ENCODE results near the gene SKA1.
"Not testable (repeated sequence)": the region's sequence is repeated elsewhere in the genome, so short reads cannot be mapped to it uniquely, and the experiment has no call there.

DNA sequence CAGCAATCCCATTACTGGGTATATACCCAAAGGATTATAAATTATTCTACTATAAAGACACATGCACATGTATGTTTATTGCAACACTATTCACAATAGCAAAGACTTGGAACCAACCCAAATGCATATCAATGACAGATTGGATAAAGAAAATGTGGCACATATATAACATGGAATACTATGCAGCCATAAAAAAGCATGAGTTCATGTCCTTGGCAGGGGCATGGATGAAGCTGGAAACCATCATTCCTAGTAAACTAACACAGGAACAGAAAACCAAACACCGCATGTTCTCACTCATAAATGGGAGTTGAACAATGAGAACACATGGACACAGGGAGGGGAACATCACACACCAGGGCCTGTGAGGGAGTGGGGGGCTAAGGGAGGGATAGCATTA lies 61.9 kb downstream of the SKA1 start:
- TF ChIP-seq, protein P1, sequence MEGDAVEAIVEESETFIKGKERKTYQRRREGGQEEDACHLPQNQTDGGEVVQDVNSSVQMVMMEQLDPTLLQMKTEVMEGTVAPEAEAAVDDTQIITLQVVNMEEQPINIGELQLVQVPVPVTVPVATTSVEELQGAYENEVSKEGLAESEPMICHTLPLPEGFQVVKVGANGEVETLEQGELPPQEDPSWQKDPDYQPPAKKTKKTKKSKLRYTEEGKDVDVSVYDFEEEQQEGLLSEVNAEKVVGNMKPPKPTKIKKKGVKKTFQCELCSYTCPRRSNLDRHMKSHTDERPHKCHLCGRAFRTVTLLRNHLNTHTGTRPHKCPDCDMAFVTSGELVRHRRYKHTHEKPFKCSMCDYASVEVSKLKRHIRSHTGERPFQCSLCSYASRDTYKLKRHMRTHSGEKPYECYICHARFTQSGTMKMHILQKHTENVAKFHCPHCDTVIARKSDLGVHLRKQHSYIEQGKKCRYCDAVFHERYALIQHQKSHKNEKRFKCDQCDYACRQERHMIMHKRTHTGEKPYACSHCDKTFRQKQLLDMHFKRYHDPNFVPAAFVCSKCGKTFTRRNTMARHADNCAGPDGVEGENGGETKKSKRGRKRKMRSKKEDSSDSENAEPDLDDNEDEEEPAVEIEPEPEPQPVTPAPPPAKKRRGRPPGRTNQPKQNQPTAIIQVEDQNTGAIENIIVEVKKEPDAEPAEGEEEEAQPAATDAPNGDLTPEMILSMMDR (IDR thresholded peaks at IDR 0.05 in 2 of 3, conservative IDR thresholded peaks at IDR 0.05 in 1 of 3; ENCODE audit: insufficient read depth in 2 of 3, low read depth in 1 of 3, low read length in 3 of 3): not testable (repeated sequence)
- not testable (repeated sequence) for TF ChIP-seq ZNF121 (CRISPR knock-in tag; conservative IDR thresholded peaks at IDR 0.05); ZNF274 (IDR thresholded peaks at IDR 0.05; ENCODE audit: borderline replicate concordance, low read depth, low read length); MTA3 (IDR thresholded peaks at IDR 0.05; ENCODE audit: borderline replicate concordance)
